Fibroblast of the aortic adventitia (primary cell): ENCODE data around the gene HEBP2. TPM values are rescaled to one million over a fixed set of nuclear protein-coding genes. Genes with fewer than 3 reads are reported as not detected.
"Not testable (repeated sequence)": the region's sequence is repeated elsewhere in the genome, so short reads cannot be mapped to it uniquely, and the experiment has no call there.

Source experiments
- DNase-seq: peaks from one replicate; pipeline ENCODE4 v3.0.0-alpha.2; 2010; ENCODE audit warnings: low read depth
- H3K4me3 ChIP-seq: 2 replicates; pipeline ENCODE4 v1.5.1; 2011; ENCODE audit warnings: low read depth, mild to moderate bottlenecking, control low read depth, low read length, moderate library complexity
- total RNA-seq: library from RNA; depleted of rRNA; stranded (reverse); fragments of >200 nt; gene quantifications from 2 replicates; pipeline ENCODE4 v1.2.3, GENCODE V29; 2012; ENCODE audit warnings: low replicate concordance
- TF ChIP-seq, protein P1 (sequence below): IDR thresholded peaks from 2 replicates; pipeline ENCODE4 v1.5.1; 2011; ENCODE audit warnings: mild to moderate bottlenecking, low read length, control low read depth, inconsistent platforms; ENCODE audit not compliant: insufficient read depth

HEBP2 gene
- total RNA-seq, 1 donor: 17.1 TPM

DNA sequence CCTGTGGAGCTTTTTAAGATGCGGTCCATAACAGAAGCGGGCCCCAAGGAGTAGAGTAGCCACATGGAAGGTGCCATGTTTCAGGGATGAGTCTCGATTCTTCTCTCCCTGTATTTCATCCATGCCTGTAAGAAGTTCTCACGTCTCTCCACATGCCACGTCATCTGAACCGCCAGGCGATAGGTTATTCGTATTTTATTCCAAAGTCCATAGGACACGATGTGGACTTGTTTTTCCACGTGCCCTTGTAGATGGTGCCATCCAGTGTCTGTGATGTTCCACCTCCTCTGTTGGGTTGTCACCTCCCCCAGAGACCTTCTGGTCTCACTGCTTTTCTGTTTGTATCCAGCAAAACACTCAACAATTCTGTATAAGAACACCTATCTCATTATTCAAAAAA lies 17.6 kb downstream of the HEBP2 start:
- no peak for DNase-seq
- no peak overlapping the region for H3K4me3 ChIP-seq
- TF ChIP-seq, protein P1, sequence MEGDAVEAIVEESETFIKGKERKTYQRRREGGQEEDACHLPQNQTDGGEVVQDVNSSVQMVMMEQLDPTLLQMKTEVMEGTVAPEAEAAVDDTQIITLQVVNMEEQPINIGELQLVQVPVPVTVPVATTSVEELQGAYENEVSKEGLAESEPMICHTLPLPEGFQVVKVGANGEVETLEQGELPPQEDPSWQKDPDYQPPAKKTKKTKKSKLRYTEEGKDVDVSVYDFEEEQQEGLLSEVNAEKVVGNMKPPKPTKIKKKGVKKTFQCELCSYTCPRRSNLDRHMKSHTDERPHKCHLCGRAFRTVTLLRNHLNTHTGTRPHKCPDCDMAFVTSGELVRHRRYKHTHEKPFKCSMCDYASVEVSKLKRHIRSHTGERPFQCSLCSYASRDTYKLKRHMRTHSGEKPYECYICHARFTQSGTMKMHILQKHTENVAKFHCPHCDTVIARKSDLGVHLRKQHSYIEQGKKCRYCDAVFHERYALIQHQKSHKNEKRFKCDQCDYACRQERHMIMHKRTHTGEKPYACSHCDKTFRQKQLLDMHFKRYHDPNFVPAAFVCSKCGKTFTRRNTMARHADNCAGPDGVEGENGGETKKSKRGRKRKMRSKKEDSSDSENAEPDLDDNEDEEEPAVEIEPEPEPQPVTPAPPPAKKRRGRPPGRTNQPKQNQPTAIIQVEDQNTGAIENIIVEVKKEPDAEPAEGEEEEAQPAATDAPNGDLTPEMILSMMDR: no peak

DNA sequence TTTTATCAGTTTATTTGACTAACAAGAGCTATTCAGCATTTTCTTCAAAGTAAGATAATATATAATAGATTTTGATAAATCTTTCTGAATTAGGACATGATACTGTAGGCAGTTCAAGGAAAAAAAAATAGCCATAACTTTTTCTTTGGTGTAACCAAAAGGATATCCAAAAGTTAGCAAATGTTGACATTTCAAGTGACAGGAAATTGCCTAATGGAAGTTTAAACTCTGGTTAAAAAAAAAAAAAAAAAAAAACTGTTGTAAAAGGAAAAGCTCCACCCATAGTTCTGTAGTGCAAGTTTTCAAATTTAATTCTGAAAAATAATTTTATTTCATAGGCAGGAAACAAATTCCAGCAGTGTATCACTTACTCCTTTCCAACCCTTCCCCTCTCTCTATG lies 18.8 kb downstream of the HEBP2 start:
- no peak for DNase-seq
- TF ChIP-seq, protein P1: no peak
- no peak overlapping the region for H3K4me3 ChIP-seq

DNA sequence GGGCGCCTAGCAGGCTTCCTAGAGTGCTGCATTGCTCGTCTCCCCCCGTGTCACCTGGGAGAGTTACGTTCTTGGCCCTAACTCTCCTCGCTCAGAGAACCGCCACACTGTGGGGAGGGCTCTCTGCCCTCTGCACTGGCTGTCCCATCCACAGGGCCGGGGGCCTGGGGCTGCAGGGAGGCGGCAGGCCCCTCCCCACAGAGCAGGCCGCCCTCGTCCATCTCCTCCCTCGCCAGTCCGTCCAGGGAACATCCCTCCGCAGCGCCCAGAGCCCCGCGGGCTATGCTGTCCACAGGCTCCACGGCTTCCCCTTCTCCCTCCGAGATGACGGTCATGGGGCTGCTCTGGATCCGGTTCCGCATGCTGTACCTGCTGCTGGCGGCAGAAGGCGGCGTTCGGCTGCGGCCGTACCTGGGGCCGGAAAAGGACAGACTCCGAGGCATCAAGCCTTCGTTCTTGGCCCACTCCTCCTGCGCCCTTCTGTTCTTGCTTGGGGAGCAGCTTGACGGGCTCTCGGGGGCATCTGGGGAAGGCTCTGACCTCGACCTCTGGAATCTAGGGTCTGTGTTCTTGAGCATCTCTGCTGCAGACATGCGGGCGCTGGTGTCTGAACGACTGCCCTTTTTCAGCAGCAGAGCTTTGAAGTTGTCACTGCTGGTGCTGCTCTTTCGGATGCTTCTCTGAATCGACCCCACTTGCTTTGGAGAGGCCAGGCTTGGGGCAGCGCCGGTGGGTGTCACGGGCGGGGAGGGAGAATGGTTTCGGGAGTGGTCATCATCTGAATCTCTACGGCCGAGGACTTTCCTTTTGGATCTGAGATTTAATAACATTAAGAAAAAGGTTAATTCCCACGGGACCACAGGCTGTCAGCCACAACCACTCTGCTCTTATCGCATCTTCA lies 20.2 kb downstream of the HEBP2 start:
- H3K4me3 ChIP-seq: no peak overlapping the region
- DNase-seq: no peak
- TF ChIP-seq, protein P1: no peak

DNA sequence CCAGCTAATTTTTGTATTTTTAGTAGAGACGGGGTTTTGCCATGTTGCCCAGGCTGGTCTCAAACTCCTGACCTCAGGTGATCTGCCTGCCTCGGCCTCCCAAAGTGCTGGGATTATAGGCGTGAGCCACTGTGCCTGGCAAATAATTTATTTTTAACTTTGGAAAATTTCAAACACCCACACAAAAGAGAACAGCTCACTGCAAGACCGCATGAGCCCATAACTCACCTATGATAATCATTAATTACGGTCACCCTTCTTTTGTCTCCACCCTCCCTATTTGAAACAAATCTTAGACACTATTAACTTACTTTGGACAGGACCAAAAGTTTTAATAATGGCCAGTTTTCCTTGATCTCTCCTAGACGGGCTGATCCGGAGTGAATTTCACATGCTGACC lies 21.2 kb downstream of the HEBP2 start:
- H3K4me3 ChIP-seq, DNase-seq: not testable (repeated sequence)

DNA sequence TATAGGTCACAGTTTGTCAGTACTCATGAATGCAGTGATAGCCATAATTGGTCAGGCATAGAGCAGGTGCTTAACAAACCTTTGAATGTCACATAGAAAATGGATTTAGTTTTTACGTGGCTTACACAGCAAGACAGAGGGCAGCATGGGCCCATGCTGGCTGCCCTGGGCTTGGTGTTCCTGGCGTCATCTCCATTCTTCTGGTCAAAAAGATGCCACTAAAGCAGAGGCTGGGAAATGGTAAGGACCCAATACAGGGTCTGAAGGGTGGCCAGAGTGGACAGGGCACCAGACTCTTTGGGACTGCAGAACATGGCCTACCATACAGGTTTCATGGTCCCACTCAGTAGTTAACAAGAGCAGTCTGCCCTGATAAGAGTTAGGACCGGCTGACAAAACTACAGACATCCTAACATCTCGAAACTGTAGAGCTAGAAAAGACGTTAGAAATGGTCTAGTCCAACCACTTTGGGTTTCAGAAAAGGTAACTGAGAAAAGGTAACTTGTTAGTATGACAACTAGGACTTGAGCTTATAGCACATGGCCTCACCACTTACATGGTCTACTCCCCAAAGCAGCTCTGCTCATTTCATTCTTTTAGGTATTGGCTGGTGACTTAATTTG lies 22.6 kb downstream of the HEBP2 start:
- H3K4me3 ChIP-seq: no peak overlapping the region
- DNase-seq: no peak
- TF ChIP-seq, protein P1: no peak

DNA sequence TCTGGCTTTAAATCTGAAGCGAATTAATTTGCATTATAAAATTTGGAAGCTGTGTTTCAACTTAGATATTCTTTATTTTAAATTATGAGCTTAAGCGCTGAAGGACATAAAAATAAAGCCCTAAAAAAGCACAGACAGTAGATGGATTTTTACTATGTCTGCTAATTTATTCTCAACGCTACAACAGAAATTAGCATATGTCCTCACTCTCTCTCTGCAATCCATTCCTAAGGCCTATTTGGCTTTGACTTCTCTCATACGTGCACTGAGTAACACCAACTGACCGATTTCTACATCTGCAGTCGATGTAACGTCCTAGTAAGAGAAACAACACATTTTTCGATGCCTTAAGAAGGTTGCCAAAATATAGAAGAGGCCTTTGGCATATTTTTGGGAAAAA lies 23.7 kb downstream of the HEBP2 start:
- TF ChIP-seq, protein P1: no peak
- DNase-seq: no peak
- no peak overlapping the region for H3K4me3 ChIP-seq

DNA sequence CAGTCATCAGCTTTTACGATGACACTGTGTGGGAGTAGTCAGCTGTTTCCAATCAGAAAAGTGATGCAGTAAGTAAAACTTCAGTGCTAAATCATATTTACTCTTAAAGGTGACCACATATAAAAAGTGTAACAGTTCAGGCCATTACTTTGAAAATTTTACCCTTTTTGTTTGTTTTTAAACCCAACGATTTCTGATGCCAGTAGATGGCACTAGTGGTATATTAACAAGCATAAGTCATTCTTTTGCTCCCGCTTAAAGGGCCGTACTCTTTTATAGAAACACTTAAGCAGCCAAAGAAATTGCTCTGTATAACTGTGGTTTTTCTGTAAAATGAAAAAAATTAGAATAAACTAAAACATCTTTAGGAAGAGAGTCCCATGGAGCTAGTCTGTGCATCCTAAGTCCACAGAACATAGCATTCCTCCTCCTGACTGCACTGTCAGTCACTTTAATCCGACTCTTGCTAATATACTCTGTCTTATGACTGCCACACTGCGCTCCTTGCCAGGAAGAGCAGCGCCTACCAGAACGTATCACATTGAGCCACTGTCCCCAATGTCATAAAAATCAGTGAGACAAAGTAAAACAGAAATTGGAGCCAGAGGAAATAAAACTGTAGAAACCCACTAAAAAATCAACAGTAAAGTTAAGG lies 25.0 kb downstream of the HEBP2 start:
- no peak overlapping the region for H3K4me3 ChIP-seq
- TF ChIP-seq, protein P1: peak; percentile 61
- peak; percentile 84 for DNase-seq
